ENCODE data around the gene PFKP.

DNA sequence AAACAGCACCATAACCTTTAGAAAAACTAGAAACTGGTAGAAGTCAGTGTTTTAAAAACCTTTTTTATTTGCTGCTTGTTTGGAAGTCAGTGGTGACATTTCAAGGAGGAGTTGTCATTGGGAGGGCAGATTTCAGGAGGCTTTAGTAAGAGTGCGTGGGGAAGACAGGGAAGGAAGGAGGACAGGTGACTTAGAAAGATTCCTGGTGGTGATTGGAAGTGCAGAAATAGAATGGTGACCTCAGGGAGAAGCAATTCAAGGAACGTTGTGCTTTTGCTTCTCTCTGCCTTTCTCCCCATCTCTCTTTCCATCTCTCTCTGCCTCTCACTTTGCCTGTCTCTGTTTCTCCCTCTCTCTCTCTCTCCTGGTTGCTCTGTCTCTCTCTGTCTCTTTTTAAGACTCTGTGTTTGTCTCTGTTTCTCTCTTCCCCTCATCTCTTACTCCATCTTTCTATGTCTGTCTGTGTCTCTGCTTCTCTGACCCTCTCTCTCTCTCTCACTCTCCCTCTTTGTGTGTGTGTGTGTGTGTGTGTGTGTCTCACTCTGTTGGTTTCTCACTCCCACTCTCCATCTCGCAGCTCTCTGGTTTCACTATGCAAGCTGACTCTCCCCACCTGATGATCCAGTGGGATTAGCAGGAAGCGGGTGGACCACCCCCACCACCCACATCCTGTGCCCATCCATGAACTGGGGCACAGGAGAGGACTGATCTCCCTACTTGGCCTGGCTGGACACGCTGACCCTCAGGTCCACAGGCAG, 10.9 kb upstream of the PFKP start:
- TF ChIP-seq, protein P1, sequence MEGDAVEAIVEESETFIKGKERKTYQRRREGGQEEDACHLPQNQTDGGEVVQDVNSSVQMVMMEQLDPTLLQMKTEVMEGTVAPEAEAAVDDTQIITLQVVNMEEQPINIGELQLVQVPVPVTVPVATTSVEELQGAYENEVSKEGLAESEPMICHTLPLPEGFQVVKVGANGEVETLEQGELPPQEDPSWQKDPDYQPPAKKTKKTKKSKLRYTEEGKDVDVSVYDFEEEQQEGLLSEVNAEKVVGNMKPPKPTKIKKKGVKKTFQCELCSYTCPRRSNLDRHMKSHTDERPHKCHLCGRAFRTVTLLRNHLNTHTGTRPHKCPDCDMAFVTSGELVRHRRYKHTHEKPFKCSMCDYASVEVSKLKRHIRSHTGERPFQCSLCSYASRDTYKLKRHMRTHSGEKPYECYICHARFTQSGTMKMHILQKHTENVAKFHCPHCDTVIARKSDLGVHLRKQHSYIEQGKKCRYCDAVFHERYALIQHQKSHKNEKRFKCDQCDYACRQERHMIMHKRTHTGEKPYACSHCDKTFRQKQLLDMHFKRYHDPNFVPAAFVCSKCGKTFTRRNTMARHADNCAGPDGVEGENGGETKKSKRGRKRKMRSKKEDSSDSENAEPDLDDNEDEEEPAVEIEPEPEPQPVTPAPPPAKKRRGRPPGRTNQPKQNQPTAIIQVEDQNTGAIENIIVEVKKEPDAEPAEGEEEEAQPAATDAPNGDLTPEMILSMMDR (IDR thresholded peaks at IDR 0.05; ENCODE audit: low read depth, low read length), result no peak
- no peak for TF ChIP-seq EZH2phosphoT487 (IDR thresholded peaks at IDR 0.05; ENCODE audit: low read depth)

Measured in OCI-LY3 (cell line).